Astrocyte (in vitro differentiated cells and primary cell): ENCODE data around the gene AASDHPPT. TPM values are rescaled to one million over a fixed set of nuclear protein-coding genes. Genes with fewer than 3 reads are reported as not detected.

Experiments
- DNase-seq: peaks from one replicate; pipeline ENCODE4 v3.0.0-alpha.2; 2010; ENCODE audit warnings: low read depth
- FAIRE-seq: peaks from 2 replicates; lab custom pipeline; 2011; peaks lifted over from hg19 to GRCh38; lab: Jason Lieb, UNC
- H2AFZ ChIP-seq: 2 replicates; pipeline ENCODE4 v1.6.0; 2012; ENCODE audit warnings: low read depth, low read length, inconsistent platforms
- H3K27ac ChIP-seq: 2 replicates; pipeline ENCODE4 v1.5.1; 2011; ENCODE audit warnings: low read depth, low read length, inconsistent platforms
- H3K27me3 ChIP-seq: 2 replicates; pipeline ENCODE4 v1.6.0; 2011; ENCODE audit warnings: low read length, inconsistent platforms; ENCODE audit not compliant: insufficient read depth
- H3K36me3 ChIP-seq: 2 replicates; pipeline ENCODE4 v1.5.1; 2011; ENCODE audit warnings: low read length, inconsistent platforms; ENCODE audit not compliant: insufficient read depth
- H3K4me1 ChIP-seq: 2 replicates; pipeline ENCODE4 v1.5.1; 2011; ENCODE audit warnings: low read length, inconsistent platforms; ENCODE audit not compliant: insufficient read depth
- H3K4me2 ChIP-seq: 2 replicates; pipeline ENCODE4 v1.6.0; 2012; ENCODE audit warnings: low read length, inconsistent platforms
- H3K4me3 ChIP-seq: 2 replicates; pipeline ENCODE4 v1.5.1; 2011; ENCODE audit warnings: low read depth, mild to moderate bottlenecking, low read length, inconsistent platforms; ENCODE audit not compliant: insufficient read depth
- H3K79me2 ChIP-seq: 2 replicates; pipeline ENCODE4 v1.6.0; 2012; ENCODE audit warnings: mild to moderate bottlenecking, low read length, inconsistent platforms; ENCODE audit not compliant: insufficient read depth
- H3K9ac ChIP-seq: 2 replicates; pipeline ENCODE4 v1.6.0; 2012; ENCODE audit warnings: mild to moderate bottlenecking, low read length, inconsistent platforms
- H3K9me3 ChIP-seq: 2 replicates; pipeline ENCODE4 v1.5.1; 2012; ENCODE audit warnings: low read depth, mild to moderate bottlenecking, low read length, inconsistent platforms; ENCODE audit not compliant: insufficient read depth
- H4K20me1 ChIP-seq: 2 replicates; pipeline ENCODE4 v1.6.0; 2012; ENCODE audit warnings: low read length, inconsistent platforms; ENCODE audit not compliant: insufficient read depth
- H3K27ac Mint-ChIP-seq: one replicate; pipeline ENCODE4 v1.8.0; 2021; ENCODE audit warnings: mild to moderate bottlenecking, mixed read lengths; ENCODE audit not compliant: unreplicated experiment
- H3K27me3 Mint-ChIP-seq: one replicate; pipeline ENCODE4 v1.8.0; 2021; ENCODE audit warnings: low read depth, mixed read lengths; ENCODE audit not compliant: unreplicated experiment
- H3K36me3 Mint-ChIP-seq: one replicate; pipeline ENCODE4 v1.8.0; 2021; ENCODE audit warnings: low read depth, mixed read lengths; ENCODE audit not compliant: unreplicated experiment
- H3K4me1 Mint-ChIP-seq: one replicate; pipeline ENCODE4 v1.8.0; 2021; ENCODE audit warnings: low read depth, mixed read lengths; ENCODE audit not compliant: unreplicated experiment
- H3K4me3 Mint-ChIP-seq: one replicate; pipeline ENCODE4 v1.8.0; 2021; ENCODE audit warnings: mild to moderate bottlenecking, moderate library complexity, mixed read lengths; ENCODE audit not compliant: unreplicated experiment
- H3K9me3 Mint-ChIP-seq: one replicate; pipeline ENCODE4 v1.8.0; 2021; ENCODE audit warnings: mild to moderate bottlenecking, mixed read lengths; ENCODE audit not compliant: unreplicated experiment
- CTCF ChIP-seq: IDR thresholded peaks from 2 replicates; pipeline ENCODE4 v1.5.1; 2011; ENCODE audit warnings: low read depth, mild to moderate bottlenecking, inconsistent platforms, low read length, moderate library complexity; ENCODE audit not compliant: insufficient read depth
- EZH2 ChIP-seq: IDR thresholded peaks from 2 replicates; pipeline ENCODE4 v1.6.1; 2012; ENCODE audit warnings: mild to moderate bottlenecking, low read length, inconsistent platforms; ENCODE audit not compliant: insufficient read depth
- total RNA-seq: library from RNA; stranded (reverse); gene quantifications from 2 replicates; pipeline ENCODE4 v1.2.1, GENCODE V29; 2021

Gene AASDHPPT
- total RNA-seq, 1 donor from 2014 or later: 61.6 TPM

GRCh38 chr11:106131998-106132397, 54.5 kb downstream of the AASDHPPT start:
- Histone ChIP-seq H3K27me3 (peaks cover 2% of the 10 kb centered on the region), H3K4me1 (no peaks in the 10 kb centered on the region), H3K27ac (no peak overlapping the region), H3K4me3 (no peak overlapping the region), H3K79me2 (no peaks in the 10 kb centered on the region), H3K9me3 (no peaks in the 10 kb centered on the region), H3K9ac (no peak overlapping the region), H4K20me1 (no peaks in the 10 kb centered on the region), H3K36me3 (no peaks in the 10 kb centered on the region), H2AFZ (no peak overlapping the region), H3K4me2 (no peak overlapping the region)
- TF ChIP-seq CTCF (no peak), EZH2 (no peak)
- FAIRE-seq: no peak
- Mint-ChIP-seq H3K27me3 (peaks cover 5% of the 10 kb centered on the region), H3K27ac (no peak overlapping the region), H3K4me3 (no peak overlapping the region), H3K36me3 (no peaks in the 10 kb centered on the region), H3K4me1 (no peaks in the 10 kb centered on the region), H3K9me3 (no peaks in the 10 kb centered on the region)
- no peak for DNase-seq

GRCh38 chr11:106132582-106133354, 55.3 kb downstream of the AASDHPPT start:
- FAIRE-seq (no peak), DNase-seq (no peak)
- H3K9me3 ChIP-seq: no peaks in the 10 kb centered on the region
- H4K20me1 ChIP-seq: no peaks in the 10 kb centered on the region
- H3K4me1 ChIP-seq: no peaks in the 10 kb centered on the region
- H3K4me3 ChIP-seq: no peak overlapping the region
- H3K36me3 Mint-ChIP-seq: no peaks in the 10 kb centered on the region
- no peaks in the 10 kb centered on the region for H3K36me3 ChIP-seq
- no peak overlapping the region for H3K27ac Mint-ChIP-seq
- no peak overlapping the region for H3K9ac ChIP-seq
- TF ChIP-seq CTCF (no peak), EZH2 (no peak)
- peaks cover 4% of the 10 kb centered on the region for H3K4me1 Mint-ChIP-seq
- peaks cover 5% of the 10 kb centered on the region for H3K27me3 Mint-ChIP-seq
- no peak overlapping the region for H3K27ac ChIP-seq
- peaks cover 2% of the 10 kb centered on the region for H3K27me3 ChIP-seq
- H3K4me3 Mint-ChIP-seq: no peak overlapping the region
- no peak overlapping the region for H3K4me2 ChIP-seq
- no peak overlapping the region for H2AFZ ChIP-seq
- H3K9me3 Mint-ChIP-seq: no peaks in the 10 kb centered on the region
- H3K79me2 ChIP-seq: no peaks in the 10 kb centered on the region

DNA sequence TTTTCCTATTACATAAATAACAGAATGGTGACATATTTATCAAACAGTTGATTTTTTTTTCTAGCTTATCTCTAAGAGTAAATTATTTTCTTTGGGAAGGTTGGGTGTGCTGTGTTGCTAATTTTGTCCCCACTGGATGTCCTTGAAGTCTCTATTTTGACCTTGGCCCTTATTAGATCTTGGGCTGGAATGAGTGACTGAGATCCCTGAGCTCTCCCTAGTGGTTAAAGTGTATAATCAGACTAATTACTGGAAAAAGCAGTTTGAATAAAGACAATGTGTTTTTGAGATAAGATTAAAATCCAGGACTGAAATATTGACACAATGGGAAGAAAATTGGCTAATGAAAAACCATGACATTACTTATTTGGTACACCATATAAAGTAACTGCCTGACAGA, 56.1 kb downstream of the AASDHPPT start:
- no peak overlapping the region for H3K9ac ChIP-seq
- no peaks in the 10 kb centered on the region for H4K20me1 ChIP-seq
- no peak overlapping the region for H3K4me2 ChIP-seq
- H3K27me3 Mint-ChIP-seq: peaks cover 5% of the 10 kb centered on the region
- no peak overlapping the region for H3K27ac ChIP-seq
- H2AFZ ChIP-seq: no peak overlapping the region
- H3K36me3 Mint-ChIP-seq: no peaks in the 10 kb centered on the region
- H3K79me2 ChIP-seq: no peaks in the 10 kb centered on the region
- H3K4me1 ChIP-seq: no peaks in the 10 kb centered on the region
- H3K9me3 ChIP-seq: no peaks in the 10 kb centered on the region
- no peak overlapping the region for H3K27ac Mint-ChIP-seq
- no peaks in the 10 kb centered on the region for H3K9me3 Mint-ChIP-seq
- H3K4me1 Mint-ChIP-seq: peaks cover 4% of the 10 kb centered on the region
- TF ChIP-seq EZH2 (no peak), CTCF (no peak)
- no peaks in the 10 kb centered on the region for H3K36me3 ChIP-seq
- H3K27me3 ChIP-seq: peaks cover 2% of the 10 kb centered on the region
- FAIRE-seq (no peak), DNase-seq (no peak)
- H3K4me3 Mint-ChIP-seq: no peak overlapping the region
- H3K4me3 ChIP-seq: no peak overlapping the region
